Left colon (tissue), 2 donors: Measurements from ENCODE around the gene JUND. TPM values are rescaled to one million over a fixed set of nuclear protein-coding genes. Genes with fewer than 3 reads are reported as not detected.

ENCODE experiments used
- ATAC-seq: fragments of 200-7000 bp; cut with Tn5 transposase; one replicate; pipeline ENCODE4 v1.9.1; 2020; ENCODE audit warnings: mild to moderate bottlenecking, moderate library complexity
- DNase-seq, 2 donors: peaks; one replicate each; pipeline ENCODE4 v3.0.0-alpha.2; 2020
- intact Hi-C, 2 donors: fragments of 100-400 bp; cut with DNase I in 1 of 2; cut with micrococcal nuclease in 1 of 2; formaldehyde crosslinking; loops; one replicate each; pipeline versions ENCODE4 v1.11.2 to v1.14.0; 2022; cut with DNase I, micrococcal nuclease
- total RNA-seq, 2 donors: library from RNA; stranded (reverse); fragmentation: NEBNext Ultra II Directional; extraction: Animal tissue kit (Norgen Biotek cat#: 25700); gene quantifications; one replicate each; pipeline ENCODE4 v1.2.1, GENCODE V29; 2021
- donor health status: DM: no; HTN: no; CAD: no.
- donor health status: DM: yes; HTN: yes; CAD: no.

JUND gene
- total RNA-seq, 2 donors from 2014 or later, result 361 to 374 TPM

DNA sequence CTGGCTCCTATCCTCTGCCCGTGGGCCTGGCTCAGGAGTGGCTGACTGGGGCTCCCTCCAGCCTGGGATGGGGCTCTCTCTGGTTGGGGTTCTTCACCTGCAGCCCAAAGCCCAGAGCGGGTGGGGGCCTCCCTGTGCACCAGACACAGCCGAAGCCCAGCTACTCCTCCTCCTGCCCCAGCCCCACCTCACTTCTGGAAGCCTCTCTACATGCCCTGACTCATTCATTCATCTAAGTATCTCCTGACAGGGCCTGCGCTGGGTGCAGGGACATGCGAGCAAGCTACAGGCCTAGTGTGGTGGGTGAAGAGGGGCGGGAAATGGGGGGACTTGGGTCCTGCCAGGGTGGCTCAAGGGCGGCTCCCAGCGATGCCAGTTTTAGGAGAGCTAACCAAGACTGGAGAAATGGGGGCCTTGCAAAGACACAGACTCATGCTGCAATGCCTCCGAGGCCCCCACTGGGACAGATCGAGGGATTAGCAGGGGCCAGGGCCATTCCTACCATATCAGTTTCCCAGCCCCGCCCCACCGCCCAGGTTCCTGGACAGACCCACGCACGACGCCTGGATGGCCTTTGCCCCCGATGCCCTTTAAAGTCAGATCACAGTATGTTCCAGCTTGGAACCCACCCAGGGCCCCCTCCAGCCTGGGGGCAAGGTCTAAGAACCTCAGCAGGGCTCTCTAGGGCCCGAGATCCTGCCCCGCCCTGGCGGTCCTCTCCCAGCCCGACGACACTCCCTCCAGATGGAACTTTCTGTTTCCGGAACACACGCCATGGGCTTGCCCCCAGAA is 28.9 kb upstream of the JUND start:
- intact Hi-C loops, result no loop called here
- peak; percentile 74 to 81 for DNase-seq
- peak; percentile 77 for ATAC-seq

DNA sequence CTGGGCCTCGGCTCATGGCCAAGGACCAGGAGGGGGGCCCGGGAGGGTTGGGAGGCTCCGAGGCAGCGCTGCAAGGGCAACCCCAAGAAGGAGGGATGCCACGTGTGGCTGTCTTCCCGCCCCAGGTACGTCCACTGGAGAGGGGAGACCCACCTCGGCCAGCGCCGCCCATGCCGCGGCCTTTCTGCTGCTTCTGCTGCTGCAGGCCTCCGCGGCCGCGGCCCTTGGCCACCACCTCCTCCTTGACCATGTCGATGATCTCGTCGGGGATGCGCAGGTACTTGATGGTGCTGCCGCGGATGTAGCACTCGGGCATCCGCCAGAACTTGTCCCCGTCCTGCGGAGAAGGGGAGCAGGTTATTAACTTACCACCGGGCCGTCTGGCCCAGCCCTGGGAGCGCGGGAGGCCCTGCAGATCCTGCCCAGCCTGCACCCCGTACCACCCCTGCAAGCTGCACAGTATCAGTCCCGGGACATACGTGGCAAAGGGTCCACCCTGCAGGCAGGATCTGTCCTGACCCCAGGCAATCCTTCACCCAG is 28.2 kb upstream of the JUND start:
- intact Hi-C loops, result no loop called here
- DNase-seq (no peak), ATAC-seq (no peak)

- DNase-seq (no peak), ATAC-seq (no peak)
- intact Hi-C loops, result no loop called here
Observed at GRCh38 chr19:18308948-18309325, 27.5 kb upstream of the JUND start.

- intact Hi-C loops, result no loop called here
- ATAC-seq, result no peak
- DNase-seq, result no peak
Observed at GRCh38 chr19:18308051-18308947, 26.9 kb upstream of the JUND start.

- intact Hi-C loops, result no loop called here
- ATAC-seq, result no peak
- no peak for DNase-seq
Observed at GRCh38 chr19:18307271-18307681, 25.9 kb upstream of the JUND start.

DNA sequence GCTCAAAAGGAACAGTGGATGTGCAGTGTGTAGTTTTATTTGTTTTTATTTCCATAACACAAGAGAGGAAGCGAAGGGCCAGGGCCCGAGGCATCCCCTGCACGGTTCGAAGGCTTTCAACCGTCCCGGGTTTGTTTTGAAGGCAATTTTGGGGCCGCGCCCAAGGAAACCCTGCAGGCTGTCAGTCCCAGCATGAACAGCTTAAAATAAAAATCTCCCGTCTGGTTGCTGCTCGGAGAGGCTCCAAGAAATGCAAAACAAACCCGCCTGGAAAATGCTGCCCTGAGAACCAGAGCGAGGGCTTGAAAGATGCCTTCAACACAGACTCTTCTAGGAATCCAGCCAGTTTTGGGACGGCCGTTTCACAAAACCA is 25.5 kb upstream of the JUND start:
- no peak for DNase-seq
- intact Hi-C loops, result no loop called here

GRCh38 chr19:18306209-18306887 is 24.9 kb upstream of the JUND start:
- ATAC-seq, result no peak
- DNase-seq, result no peak
- intact Hi-C loops, result no loop called here

More for the DNA sequence above, 25.5 kb upstream of the JUND start:
- no peak for ATAC-seq

GRCh38 chr19:18304458-18305310 is 23.3 kb upstream of the JUND start:
- DNase-seq (peak; percentile 71 to 76), ATAC-seq (peak; percentile 38)
- intact Hi-C loops, result no loop called here

- intact Hi-C loops, result no loop called here
- no peak for ATAC-seq
- no peak for DNase-seq
Observed at GRCh38 chr19:18304208-18304457, 22.7 kb upstream of the JUND start.

- intact Hi-C loops, result no loop called here
- ATAC-seq (no peak), DNase-seq (no peak)
Observed at GRCh38 chr19:18301718-18302111, 20.3 kb upstream of the JUND start.

- intact Hi-C loops, result no loop called here
- DNase-seq (peak; percentile 62 to 73), ATAC-seq (peak; percentile 79)
Observed at GRCh38 chr19:18300930-18301717, 19.7 kb upstream of the JUND start.

DNA sequence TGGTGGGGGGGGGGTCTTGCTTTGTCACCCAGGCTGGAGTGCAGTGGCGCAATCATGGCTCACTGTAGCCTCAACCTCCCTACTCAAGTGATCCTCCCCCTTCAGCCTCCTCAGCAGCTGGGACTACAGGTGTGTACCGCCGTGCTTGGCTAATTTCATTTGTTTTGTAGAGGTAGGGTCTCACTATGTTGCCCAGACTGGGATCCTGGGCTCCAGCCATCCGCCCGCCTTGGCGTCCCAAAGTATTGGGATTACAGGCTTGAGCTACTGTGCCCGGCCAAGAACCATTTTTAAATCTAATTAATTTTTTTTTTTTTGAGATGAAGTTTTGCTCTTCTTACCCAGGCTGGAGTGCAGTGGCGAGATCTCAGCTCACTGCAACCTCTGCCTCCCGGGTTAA is 18.2 kb upstream of the JUND start:
- no peak for ATAC-seq
- intact Hi-C loops, result no loop called here
- no peak for DNase-seq

DNA sequence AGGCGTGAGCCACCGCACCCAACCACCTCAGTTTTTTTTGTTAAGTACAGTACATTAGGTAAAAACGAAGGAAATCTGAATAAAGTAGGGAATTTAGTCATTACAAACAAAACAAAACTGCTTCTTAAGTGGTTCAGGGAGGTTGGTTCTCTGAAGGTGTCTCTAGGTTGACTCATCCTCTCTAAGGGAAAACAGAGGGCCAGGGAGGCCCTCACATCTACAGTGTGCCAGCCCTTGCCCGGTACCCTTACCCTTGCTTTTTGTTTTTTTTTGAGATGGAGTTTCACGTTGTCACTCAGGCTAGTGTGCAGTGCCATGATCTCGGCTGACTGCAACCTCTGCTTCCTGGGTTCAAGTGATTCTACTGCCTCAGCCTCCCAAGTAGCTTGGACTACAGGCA is 17.2 kb upstream of the JUND start:
- intact Hi-C loops, result no loop called here
- DNase-seq (no peak), ATAC-seq (no peak)

DNA sequence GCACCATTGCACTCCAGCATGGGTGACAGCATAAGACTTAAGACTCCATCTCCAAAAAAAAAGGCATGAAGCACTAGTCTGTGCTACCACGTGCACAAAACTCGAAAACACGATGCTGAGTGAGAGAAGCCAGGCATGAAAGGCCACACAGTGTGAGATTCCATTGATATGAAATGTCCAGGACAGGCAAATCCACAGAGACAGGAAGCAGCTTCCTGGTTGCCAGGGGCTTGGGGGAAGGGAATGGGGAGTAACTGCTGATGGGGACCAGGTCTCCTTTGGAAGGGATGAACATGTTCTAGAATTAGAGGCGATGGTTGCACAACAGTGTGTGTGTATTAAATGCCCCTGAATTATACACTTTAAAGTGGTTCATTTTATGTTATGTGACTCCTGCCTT is 15.9 kb upstream of the JUND start:
- DNase-seq (no peak), ATAC-seq (no peak)
- intact Hi-C loops, result no loop called here

- DNase-seq, result no peak
- intact Hi-C loops, result no loop called here
- ATAC-seq, result no peak
Observed at GRCh38 chr19:18295034-18295451, 13.6 kb upstream of the JUND start.

GRCh38 chr19:18294467-18294864 is 13.0 kb upstream of the JUND start:
- DNase-seq, result peak in 1 of 2 donors; percentile 70
- intact Hi-C loops, result no loop called here
- ATAC-seq, result no peak

- DNase-seq (no peak), ATAC-seq (no peak)
- intact Hi-C loops, result no loop called here
Observed at GRCh38 chr19:18293642-18294466, 12.4 kb upstream of the JUND start.
